GDM1 (cell line): ENCODE data around the gene MMP28.

Experiments used
- DNase-seq: peaks from one replicate; lab custom pipeline; 2025; lab: John Stamatoyannopoulos, UW

MMP28 gene, protein sequence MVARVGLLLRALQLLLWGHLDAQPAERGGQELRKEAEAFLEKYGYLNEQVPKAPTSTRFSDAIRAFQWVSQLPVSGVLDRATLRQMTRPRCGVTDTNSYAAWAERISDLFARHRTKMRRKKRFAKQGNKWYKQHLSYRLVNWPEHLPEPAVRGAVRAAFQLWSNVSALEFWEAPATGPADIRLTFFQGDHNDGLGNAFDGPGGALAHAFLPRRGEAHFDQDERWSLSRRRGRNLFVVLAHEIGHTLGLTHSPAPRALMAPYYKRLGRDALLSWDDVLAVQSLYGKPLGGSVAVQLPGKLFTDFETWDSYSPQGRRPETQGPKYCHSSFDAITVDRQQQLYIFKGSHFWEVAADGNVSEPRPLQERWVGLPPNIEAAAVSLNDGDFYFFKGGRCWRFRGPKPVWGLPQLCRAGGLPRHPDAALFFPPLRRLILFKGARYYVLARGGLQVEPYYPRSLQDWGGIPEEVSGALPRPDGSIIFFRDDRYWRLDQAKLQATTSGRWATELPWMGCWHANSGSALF

DNA sequence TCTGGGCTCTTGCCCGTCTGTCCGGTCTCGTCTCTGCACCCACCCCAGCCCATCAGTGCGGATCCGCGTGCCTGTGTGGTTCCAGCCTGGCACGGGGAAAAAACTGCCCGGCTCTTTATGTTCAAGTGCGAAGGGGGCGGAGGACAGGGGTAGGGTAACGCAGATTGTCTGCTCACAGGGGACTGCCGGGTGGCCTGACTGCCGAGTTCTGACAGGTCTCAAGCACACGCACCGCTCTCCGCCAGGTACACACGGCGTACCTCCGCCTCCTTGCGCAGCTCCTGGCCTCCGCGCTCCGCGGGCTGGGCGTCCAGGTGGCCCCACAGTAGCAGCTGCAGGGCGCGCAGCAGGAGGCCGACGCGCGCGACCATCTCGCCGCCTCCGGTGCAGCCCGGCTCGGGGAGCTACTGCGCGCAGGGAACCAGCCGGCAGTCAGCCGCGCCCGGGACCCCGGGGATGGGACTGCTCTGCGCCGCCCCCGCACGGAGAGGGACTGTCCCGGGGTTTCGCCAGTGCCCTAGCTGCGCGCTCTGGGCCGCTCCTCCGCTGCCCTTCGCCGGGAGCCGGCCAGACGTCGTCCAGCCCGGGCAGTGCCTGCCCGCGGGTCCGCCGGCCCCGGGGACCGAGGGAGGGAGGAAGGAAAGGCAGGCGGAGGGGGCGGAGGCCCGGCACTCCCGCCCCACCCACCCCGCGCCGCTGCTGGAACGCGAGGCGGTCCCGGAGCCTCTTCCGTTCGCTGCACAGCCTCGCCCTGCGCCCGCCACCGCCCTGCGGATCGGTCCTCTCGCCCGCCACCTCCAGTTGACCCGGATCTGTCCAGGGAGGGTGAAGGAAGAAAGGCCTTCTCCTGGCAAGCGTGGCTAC is at the start of gene MMP28:
Gene MMP28 (minus strand): TSS at position 635 of the 864 bp plus-strand sequence. CDS start 264 bp downstream, at position 371.
- DNase-seq = peak; percentile 34

- no peak for DNase-seq
Observed at GRCh38 chr17:35844547-35844946, 49.1 kb upstream of the MMP28 start.

DNA sequence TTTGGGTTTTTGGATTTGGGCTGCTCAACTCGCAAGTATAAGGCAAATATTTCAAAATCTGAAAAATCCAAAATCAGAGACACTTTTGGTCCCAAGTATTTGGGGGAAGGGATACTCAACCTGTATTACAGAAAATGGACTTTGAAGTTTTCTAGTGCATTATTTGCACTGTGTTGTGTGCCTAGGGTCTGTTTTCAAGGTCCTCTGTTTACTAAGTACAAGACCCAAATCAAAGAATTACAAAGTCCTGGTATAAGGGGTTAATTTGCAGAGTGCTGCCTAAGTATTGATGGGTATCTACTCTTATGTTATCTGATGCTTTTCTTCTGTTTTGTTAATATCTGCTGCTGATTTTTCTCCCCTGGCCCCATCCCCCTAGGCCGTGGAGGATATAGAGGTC is 48.3 kb upstream of the MMP28 start:
- no peak for DNase-seq

DNA sequence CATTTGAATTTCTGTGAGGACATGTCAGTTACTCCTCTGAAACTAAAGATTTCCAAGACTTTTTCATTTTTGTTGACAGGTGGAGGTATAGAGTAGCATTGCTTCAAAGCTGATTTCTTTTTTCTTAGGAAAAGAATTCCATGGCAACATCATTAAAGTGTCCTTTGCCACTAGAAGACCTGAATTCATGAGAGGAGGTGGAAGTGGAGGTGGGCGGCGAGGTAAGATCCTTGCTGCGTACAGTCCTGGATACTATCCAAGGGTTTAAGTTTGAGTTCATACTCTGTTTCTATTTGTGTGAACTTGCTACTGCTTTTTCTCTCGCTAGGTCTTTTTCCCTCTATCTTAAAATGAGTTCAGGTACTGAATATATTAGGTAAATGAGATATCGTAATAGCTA is 46.8 kb upstream of the MMP28 start:
- DNase-seq = no peak

DNA sequence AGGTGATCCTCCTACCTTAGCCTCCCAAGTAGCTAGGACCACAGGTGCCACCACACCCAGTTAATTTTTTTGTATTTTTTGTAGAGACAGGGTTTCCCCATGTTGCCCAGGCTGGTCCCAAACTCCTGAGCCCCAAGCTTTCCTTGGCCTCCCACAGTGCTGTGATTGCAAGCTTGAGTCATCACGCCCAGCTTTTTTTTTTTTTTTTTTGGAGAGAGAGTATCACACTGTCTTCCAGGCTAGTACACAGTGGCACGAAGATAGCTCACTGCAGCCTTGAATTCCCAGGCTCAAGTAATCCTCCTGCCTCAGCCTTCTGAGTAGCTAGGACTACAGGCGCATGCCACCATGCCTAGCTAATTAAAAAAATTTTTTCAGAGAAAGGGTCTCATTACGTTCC is 46.1 kb upstream of the MMP28 start:
- DNase-seq = no peak

GRCh38 chr17:35841101-35841500 is 45.7 kb upstream of the MMP28 start:
- DNase-seq = no peak

GRCh38 chr17:35825206-35825605 is 29.8 kb upstream of the MMP28 start:
- DNase-seq = no peak

DNA sequence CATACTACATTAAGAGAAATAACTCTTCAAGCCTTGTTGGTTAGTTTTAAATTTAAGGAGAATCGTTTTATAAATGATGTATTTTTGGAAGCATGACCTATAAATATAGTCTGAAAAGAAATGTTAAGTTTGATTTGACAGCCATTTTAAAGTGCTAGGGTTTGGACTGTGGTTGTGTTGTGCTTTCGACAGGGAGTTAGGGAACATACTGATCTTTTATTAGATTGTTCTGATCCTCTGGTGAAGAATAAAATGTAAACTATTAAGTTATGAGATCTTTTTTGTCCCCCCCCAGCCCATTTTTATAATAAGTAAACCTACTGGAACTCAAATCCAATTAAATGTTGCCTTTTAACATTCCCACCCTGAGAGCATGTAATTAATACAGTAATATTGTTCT is 25.9 kb upstream of the MMP28 start:
- DNase-seq = no peak

DNA sequence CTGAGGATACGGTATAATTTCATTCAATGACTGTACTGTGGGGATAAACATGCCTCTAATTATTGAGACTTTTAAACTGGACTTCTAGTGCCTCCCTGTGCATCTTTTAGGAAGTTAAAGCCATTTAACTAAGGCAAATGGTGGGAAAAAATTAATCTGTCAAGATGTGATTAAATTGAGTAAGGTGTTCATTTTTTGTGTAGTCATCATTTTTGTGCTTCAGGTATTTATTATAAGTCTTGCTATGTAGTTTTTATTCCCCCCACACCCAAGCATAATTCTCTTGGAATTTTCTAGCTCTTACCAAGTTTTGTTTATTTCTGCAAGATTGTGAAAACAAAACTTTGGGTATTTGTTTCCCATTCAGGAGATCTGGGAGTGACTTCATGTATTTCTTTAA is 24.0 kb upstream of the MMP28 start:
- DNase-seq = no peak

- no peak for DNase-seq
Observed at GRCh38 chr17:35817196-35817595, 21.8 kb upstream of the MMP28 start.

DNA sequence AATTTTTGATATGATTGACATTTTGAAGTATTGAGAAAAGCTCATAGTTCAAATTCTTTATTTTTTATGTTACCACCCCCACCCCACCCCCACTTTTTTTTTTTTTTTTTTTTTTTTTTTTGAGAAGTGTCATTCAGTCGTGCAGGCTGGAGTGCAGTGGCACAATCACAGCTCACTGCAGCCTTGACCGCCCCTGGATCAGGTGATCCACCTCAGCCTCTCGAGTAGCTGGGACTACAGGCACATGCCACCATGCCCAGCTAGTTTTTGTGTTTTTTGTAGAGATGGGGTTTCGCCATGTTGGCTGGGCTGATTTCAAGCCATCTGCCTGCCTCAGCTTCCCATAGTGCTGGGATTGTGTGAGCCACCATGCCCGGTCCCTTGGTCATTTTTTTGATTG is 21.3 kb upstream of the MMP28 start:
- DNase-seq = no peak

DNA sequence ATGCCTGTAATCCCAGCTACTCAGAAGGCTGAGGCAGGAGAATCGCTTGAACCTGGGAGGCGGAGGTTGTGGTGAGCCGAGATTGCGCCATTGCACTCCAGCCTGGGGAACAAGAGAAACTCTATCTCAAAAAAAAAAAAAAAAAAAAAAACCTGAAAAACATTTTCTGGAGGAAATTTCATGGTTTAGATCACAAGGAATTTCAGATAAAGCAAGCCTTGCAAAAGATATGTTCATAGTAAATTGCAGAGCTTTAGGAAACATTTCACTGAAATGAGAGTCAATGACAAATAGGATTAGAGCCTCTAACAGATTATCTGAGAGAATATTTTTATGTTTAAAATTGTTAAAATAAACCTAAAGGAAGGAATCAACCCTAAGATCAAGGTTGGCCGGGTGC is 17.0 kb upstream of the MMP28 start:
- DNase-seq = no peak

DNA sequence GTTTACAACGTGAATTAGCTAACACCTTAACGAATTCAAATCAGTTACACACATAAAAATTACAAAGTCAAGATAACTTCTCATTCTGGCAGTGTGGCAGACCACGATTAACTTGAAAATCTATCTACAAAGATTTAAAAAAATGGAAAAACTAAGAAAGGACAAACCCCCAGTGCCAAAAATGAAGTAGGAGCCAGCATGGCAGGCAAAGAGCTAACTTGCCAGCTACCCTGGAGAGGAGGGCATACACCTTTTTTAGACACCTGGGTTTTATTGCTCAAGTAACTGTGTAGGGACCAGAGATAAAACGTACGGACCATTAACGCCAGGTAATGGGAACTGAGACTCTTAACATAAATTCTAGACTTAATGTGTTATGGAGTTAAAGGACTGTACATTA is 16.3 kb upstream of the MMP28 start:
- no peak for DNase-seq

DNA sequence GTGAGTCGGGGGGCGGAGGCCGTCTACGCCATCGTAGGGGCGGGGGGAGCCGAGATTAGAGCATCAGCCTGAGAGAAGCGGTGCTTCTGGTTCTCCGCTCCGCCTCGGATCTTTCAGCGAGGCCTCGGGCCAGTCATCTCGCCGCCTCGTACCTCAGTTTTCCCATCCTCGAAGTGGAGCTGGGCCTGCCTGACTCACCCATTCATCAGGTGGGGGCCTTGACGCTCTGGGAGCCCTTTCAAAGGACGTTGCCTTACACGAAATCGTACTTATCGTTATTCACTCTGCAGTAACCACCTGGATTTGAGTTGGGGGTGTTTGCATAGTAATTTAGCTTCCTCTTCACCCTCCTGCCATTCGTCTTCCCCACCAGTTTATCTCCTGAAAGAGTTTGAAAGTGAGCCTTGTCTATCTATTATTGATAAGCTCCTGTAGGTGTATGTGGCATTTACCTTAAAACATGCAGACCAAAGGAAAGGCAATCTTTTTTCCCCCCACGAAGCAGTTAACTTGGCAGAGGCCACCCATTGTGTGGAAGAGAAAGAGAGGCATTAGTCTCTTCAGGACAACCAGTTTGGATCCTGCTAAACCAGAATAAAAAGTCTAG is 14.5 kb upstream of the MMP28 start:
- DNase-seq = no peak

DNA sequence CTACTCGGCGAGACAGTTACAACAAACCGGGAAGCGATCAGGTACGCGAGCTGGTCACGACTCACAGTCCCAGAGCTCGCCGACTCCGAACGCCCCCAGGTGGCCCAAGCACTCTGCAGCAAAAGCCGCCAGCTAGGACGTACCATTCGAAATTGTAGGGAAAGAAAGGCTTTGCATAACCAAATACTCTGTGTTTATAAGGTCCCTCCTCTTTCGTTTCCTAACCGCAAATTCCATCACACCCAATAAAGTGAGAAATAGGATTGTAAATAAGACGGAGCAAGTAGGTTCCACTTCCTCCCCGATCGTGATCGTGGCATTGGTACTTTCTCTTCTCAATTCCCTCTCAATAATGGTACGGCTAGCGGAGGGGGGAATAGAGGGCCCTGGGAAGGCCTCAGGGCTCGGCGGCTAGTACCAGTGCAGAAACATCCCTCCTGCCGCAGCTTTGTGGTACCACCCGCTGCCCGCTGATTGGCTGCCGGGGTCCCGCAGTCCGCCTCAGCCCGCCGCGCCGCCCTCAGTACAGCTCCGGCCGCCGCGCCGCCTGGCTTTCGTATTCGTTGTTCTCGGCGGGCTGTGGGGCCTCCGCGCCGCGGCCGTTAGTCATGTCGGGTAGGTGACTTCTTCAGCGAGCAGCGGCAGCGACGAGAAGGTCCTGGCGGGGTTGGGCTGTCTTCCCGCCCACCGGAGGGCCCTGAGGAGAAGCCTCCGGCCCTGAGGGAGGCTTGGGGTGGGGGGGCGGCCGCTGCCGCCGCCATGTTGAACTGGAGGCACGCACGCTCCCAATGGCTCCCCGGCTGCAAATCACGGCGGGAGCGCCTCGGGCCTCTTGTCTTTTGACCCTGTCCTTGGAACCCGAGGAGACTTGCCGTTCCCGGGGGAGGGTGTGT is 13.8 kb upstream of the MMP28 start, which contains the start of gene TAF15:
Gene TAF15 (plus strand): TSS at position 523 of the 893 bp plus-strand sequence. CDS start 86 bp downstream, at position 609.
- DNase-seq = peak; percentile 97

DNA sequence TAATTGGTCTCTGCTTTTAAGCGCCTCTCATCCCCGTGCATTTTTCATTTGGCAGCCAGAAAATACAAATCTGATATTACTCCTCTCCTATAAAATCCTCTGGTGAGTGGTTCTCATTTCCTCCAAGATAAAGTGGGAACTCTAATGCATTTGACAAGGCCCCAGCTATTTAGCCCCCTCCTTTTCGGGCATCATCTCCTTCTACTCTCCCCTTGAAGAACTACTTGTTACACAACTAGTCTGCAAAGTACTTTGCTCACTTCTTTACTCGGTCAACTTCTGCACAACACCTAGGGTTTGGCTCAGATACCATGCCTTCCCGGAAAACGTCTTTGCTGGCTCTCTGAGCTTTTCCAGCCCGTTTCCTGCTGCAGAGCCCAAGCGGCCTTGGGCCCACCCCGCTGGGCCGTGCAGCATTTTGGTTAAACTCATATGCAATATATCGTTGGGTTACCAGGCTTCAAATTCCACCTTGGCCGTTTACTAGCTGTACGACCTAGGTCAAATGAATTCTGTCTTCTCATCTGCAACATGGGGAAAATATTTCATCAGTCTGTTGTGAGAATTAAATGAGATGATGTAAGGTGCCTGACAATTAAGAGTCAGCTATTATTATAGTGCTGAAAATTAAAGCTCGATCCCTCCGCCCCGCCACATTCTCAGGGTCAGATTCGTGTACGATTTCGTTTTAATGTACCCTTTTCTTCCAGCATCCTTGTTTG is 13.0 kb upstream of the MMP28 start:
- DNase-seq = no peak

DNA sequence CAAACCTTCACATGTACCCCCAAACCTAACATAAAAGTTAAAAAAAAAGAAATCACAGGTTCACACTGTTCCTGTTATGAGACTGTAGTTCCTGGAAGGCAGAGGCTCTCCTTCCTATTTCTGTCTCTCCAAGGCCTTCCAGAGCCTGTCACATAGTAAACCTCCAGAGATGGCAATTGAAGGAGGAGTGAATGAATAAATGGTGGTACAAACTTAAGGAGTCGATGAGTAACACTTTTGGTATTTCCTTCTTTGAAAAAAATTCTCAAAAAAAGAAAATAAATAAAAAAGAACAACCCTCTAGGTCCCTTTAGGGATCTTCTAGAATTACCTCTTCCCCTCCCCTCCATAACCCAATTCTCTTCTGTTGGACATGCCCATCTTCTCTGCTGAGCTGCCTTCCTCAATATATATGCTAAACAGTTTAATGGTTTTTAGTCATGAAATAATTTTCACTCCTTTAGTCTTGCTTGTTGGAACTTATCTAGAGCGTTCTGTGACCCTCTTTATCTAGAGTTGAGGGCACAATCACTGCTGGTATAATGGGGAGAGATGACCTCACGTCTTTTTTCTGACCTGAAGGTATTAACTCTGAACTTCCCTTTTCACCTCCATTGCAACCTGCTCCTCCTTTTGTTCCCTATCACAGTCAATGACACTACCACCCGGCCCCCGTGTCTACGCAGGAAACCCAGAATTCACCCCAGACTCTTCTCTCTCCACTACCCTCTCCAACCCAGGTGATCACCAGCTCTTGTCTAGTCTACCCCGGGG is 12.1 kb upstream of the MMP28 start:
- no peak for DNase-seq

DNA sequence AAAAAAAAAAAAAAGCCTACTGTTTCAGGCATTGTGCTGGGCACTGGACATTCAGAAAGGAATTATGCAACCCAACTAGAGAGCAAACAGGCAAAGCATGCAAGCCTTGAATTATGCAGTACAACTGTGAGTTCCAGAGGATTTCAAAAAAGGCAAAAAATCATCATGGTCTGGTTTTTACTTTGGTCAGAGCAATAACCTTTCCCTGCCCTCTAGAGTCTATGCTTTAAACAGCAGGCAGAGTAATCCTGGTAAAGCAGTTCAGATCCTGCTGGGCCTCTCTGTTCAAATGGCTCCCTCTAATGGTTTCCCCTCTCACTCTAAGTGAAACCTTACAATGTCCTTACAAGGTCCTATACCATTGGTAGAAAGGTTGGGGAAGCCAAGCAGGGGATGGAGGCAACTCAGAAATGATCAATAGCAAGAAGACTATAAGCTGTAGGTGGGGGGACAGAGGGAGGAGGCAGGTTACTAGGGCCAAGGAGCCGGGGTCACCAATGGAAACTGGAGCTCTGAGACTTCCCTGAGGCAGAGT is 9.3 kb upstream of the MMP28 start:
- peak; percentile 85 for DNase-seq

DNA sequence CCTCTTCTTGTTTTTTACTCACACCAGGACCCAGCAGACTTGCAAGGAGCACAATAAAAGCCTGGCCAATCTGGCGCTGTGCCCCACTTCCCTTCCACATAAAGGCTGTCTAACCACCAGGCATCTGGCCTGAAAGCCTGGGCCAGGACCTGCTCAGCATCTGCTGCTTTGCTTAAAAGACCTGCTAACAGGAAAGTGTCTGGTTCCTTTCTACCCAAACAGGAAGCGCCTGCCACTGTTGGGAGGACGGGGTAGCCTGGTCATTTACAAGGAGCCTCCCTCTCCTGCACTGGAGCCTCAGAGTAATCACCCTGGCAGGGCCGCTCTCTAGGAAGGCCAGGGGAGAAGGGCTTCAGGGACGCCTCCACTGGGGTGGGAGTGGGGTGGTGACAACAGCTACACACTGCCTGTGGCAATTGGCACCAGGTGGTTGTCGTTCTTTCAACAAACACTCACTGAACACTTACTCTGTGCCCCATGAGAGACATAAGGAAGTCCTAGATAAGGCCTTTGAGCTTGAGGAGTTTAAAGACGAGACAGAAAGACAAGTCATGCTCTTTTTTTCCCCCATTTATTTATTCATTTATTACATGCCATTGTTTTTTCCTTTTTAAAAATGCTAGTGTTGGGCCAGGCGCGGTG is 6.3 kb upstream of the MMP28 start:
- peak; percentile 98 for DNase-seq
